Peyer's patch (tissue), 4 donors: ENCODE data around the gene ASPG.

ENCODE experiments used
- POLR2A ChIP-seq, 2 donors: fragments of 450-650 bp; IDR thresholded peaks; one replicate each; pipeline ENCODE4 v1.5.1; 2017; ENCODE audit warnings: antibody characterized with exemption in 2 of 2, mild to moderate bottlenecking in 2 of 2, moderate library complexity in 2 of 2
- TF ChIP-seq, protein P1 (sequence below), 6 experiments: fragments of 450-650 bp in 4 of 6; fragments of 200-600 bp in 2 of 6; sonication (generic) in 1 of 6; IDR thresholded peaks; one replicate each; pipeline ENCODE4 v1.5.1; 2017 to 2019; ENCODE audit warnings: antibody characterized with exemption in 6 of 6, mild to moderate bottlenecking in 3 of 6, moderate library complexity in 1 of 6

DNA sequence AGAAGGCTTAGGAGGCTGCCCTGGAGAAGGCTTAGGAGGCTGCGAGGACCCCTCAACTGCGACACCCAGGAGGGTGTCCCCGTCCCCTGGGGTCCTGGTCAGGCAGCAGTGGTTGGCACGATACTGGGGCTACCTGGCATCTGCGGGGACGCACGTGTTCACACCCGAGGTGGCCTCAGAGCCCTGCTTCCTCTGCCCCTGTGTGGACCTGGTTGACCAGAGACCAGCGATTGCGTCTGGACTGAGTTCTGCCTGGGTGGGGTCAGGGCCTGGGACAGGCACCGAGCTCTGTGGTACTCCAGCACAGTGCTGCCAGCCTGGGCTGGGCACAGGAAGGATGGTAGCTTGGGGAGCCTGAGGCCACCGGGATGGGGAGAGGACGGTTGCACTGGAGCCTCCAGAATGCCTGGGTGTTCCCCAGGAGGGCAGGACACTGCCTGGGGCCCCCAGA, 735 bp downstream of the ASPG start:
- TF ChIP-seq, protein P1, sequence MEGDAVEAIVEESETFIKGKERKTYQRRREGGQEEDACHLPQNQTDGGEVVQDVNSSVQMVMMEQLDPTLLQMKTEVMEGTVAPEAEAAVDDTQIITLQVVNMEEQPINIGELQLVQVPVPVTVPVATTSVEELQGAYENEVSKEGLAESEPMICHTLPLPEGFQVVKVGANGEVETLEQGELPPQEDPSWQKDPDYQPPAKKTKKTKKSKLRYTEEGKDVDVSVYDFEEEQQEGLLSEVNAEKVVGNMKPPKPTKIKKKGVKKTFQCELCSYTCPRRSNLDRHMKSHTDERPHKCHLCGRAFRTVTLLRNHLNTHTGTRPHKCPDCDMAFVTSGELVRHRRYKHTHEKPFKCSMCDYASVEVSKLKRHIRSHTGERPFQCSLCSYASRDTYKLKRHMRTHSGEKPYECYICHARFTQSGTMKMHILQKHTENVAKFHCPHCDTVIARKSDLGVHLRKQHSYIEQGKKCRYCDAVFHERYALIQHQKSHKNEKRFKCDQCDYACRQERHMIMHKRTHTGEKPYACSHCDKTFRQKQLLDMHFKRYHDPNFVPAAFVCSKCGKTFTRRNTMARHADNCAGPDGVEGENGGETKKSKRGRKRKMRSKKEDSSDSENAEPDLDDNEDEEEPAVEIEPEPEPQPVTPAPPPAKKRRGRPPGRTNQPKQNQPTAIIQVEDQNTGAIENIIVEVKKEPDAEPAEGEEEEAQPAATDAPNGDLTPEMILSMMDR (IDR thresholded peaks at IDR 0.05): no peak
- no peak for TF ChIP-seq POLR2A (IDR thresholded peaks at IDR 0.05)
